ENCODE results near the gene GNB3.

DNA sequence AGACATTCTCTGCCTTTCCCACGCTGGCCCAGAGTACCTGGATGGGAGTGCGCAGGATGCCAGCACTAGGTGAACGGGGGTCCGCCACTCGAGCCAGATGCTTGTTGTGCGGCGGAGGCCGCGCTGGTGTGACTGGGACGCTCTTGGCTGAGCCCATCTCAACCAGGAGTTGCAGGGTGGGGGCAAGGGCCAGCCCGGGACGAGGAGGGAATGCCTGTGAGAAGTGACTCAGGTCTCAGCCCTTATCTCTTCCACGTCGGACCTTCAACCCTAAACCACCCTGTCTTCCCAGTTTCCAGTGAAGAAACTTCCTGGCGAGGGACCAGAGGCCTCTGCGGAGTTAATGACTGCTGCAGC is 10.0 kb downstream of the GNB3 start:
- TF ChIP-seq, protein P1, sequence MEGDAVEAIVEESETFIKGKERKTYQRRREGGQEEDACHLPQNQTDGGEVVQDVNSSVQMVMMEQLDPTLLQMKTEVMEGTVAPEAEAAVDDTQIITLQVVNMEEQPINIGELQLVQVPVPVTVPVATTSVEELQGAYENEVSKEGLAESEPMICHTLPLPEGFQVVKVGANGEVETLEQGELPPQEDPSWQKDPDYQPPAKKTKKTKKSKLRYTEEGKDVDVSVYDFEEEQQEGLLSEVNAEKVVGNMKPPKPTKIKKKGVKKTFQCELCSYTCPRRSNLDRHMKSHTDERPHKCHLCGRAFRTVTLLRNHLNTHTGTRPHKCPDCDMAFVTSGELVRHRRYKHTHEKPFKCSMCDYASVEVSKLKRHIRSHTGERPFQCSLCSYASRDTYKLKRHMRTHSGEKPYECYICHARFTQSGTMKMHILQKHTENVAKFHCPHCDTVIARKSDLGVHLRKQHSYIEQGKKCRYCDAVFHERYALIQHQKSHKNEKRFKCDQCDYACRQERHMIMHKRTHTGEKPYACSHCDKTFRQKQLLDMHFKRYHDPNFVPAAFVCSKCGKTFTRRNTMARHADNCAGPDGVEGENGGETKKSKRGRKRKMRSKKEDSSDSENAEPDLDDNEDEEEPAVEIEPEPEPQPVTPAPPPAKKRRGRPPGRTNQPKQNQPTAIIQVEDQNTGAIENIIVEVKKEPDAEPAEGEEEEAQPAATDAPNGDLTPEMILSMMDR (conservative IDR thresholded peaks at IDR 0.05; ENCODE audit: low read depth, low read length), result no peak
- TF ChIP-seq EZH2 (IDR thresholded peaks at IDR 0.05; ENCODE audit: borderline replicate concordance, low read depth, low read length, poor library complexity, severe bottlenecking), result no peak

Data from A673 (cell line).